Measurements from ENCODE around the gene TPPP2. TPM values are rescaled to one million over a fixed set of nuclear protein-coding genes. Genes with fewer than 3 reads are reported as not detected.

TPPP2 gene
- total and polyA plus RNA-seq, 2 of the 4 experiments (the other 2 are of a cell fraction) = not detected

GRCh38 chr14:21011136-21011535 lies 18.9 kb upstream of the TPPP2 start:
- BruUV-seq (replicated peaks) = no TSS peak
- Histone ChIP-seq H2BK5ac (ENCODE audit: low read depth, low read length, poor library complexity, severe bottlenecking) (no peak overlapping the region), H2AK9ac (replicated peaks; ENCODE audit: low read depth, low read length, poor library complexity) (no peak overlapping the region), H3K4me1 (ENCODE audit: control insufficient read depth, insufficient read depth, low read length) (no peaks in the 10 kb centered on the region), H2AFZ (replicated peaks; ENCODE audit: low read length, poor library complexity) (no peak overlapping the region), H4K20me1 (ENCODE audit: insufficient read depth, low read length) (no peaks in the 10 kb centered on the region), H4K8ac (ENCODE audit: low read depth in 2 of 2, low read length in 2 of 2) (no peak overlapping the region), H3K4me3 (ENCODE audit: insufficient read depth, low read depth, low read length) (no peak overlapping the region), H2AK5ac (ENCODE audit: low read depth, low read length) (no peak overlapping the region), H2BK20ac (ENCODE audit: low read depth, low read length) (no peak overlapping the region), H4K5ac (ENCODE audit: low read depth, low read length) (no peak overlapping the region), H3K18ac (ENCODE audit: low read depth, low read length) (no peak overlapping the region), H3K23ac (ENCODE audit: low read depth, low read length) (no peak overlapping the region), H3K9me1 (ENCODE audit: insufficient read depth, low read length) (no peaks in the 10 kb centered on the region), H2BK15ac (ENCODE audit: low read depth, low read length) (no peak overlapping the region), H3K56ac (ENCODE audit: extremely low read depth, insufficient read depth, low read length) (no peak overlapping the region), H3K27ac (ENCODE audit: insufficient read depth, low read length) (no peak overlapping the region), H3K9me3 (ENCODE audit: control insufficient read depth, insufficient read depth, low read length) (no peaks in the 10 kb centered on the region), H3K4ac (ENCODE audit: low read depth, low read length) (no peak overlapping the region), H3K9ac (ENCODE audit: low read depth, low read length) (no peak overlapping the region), H4K91ac (ENCODE audit: insufficient read depth, low read depth, low read length) (no peak overlapping the region), H3K36me3 (ENCODE audit: control insufficient read depth, insufficient read depth, low read length) (no peaks in the 10 kb centered on the region), H3K27me3 (ENCODE audit: control insufficient read depth, insufficient read depth, low read length) (peaks cover 19% of the 10 kb centered on the region), H3K14ac (replicated peaks; ENCODE audit: low read depth, low read length) (no peak overlapping the region), H2BK120ac (ENCODE audit: low read depth, low read length) (no peak overlapping the region), H3K4me2 (ENCODE audit: low read depth, low read length) (no peak overlapping the region), H3K79me1 (ENCODE audit: low read depth in 1 of 2, low read length in 2 of 2) (no peaks in the 10 kb centered on the region)
- no peak for ATAC-seq (ENCODE audit: low read depth)
- ChIA-PET POLR2A (ENCODE audit: unreplicated experiment) (no interaction called here), CTCF (interaction anchor here (0.6 to 2.3 kb wide), 3 partner anchors 40 to 92 kb away, joined by 3 to 7 read pairs (median 3); no protein-coding TSS in a partner anchor)
- no peak for DNase-seq
- intact Hi-C loops (cut with micrococcal nuclease) = no loop called here
- no CpG with 5 or more reads among the region's 1 CpG for WGBS, 2 experiments (ENCODE audit: extremely low coverage in 2 of 2, insufficient read length in 1 of 2)
- dilution Hi-C loops (cut with HindIII; ENCODE audit: low sequenced_read_pairs, unreplicated experiment) = no loop called here
- in situ Hi-C loops (cut with MboI; ENCODE audit: low sequenced_read_pairs) = no loop called here
- TF ChIP-seq CTCF (conservative IDR thresholded peaks at IDR 0.05; ENCODE audit: low read depth, low read length) (no peak), RFX5 (IDR thresholded peaks at IDR 0.05; ENCODE audit: low read depth, low read length) (no peak), FOS (IDR thresholded peaks at IDR 0.05; ENCODE audit: low read depth, low read length) (no peak), ELK1 (IDR thresholded peaks at IDR 0.05; ENCODE audit: borderline replicate concordance, low read depth, low read length) (no peak), SMC3 (IDR thresholded peaks at IDR 0.05; ENCODE audit: low read depth, low read length) (no peak), MAFK (IDR thresholded peaks at IDR 0.05; ENCODE audit: low read depth, low read length) (no peak), CHD1 (IDR thresholded peaks at IDR 0.05; ENCODE audit: low read depth, low read length) (no peak), BHLHE40 (IDR thresholded peaks at IDR 0.05; ENCODE audit: low read depth, low read length) (no peak), MAZ (IDR thresholded peaks at IDR 0.05; ENCODE audit: borderline replicate concordance, low read depth, low read length) (no peak), POLR2A (IDR thresholded peaks at IDR 0.05; ENCODE audit: low read depth, low read length) (no peak), RCOR1 (IDR thresholded peaks at IDR 0.05; ENCODE audit: insufficient replicate concordance, low read length) (no peak), NFE2L2 (IDR thresholded peaks at IDR 0.05; ENCODE audit: low read depth, low read length) (no peak), MXI1 (IDR thresholded peaks at IDR 0.05; ENCODE audit: borderline replicate concordance, low read depth, low read length) (no peak), USF2 (IDR thresholded peaks at IDR 0.05; ENCODE audit: low read depth, low read length) (no peak), CEBPB (IDR thresholded peaks at IDR 0.05; ENCODE audit: low read depth, low read length) (no peak), RAD21 (IDR thresholded peaks at IDR 0.05; ENCODE audit: low read length) (no peak)

Data from IMR-90 (cell line).